ENCODE measurements around the gene ATOH8. TPM values are rescaled to one million over a fixed set of nuclear protein-coding genes. Genes with fewer than 3 reads are reported as not detected.

The ATOH8 gene, protein sequence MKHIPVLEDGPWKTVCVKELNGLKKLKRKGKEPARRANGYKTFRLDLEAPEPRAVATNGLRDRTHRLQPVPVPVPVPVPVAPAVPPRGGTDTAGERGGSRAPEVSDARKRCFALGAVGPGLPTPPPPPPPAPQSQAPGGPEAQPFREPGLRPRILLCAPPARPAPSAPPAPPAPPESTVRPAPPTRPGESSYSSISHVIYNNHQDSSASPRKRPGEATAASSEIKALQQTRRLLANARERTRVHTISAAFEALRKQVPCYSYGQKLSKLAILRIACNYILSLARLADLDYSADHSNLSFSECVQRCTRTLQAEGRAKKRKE
- total RNA-seq (10 to 100 TPM; 35.7 to 55.5 (median 45.7) TPM), polyA plus RNA-seq (57.8 TPM)
- long read RNA-seq, donor 1, transcript ATOH8-201 (3 exons, 2,438 nt): major isoform, 80 of 111 reads
- long read RNA-seq, donor 1, partial matches to known transcripts: 15 of 111 reads
- long read RNA-seq, donor 1, other reads (novel, unspliced or antisense): 16 of 111 reads
- long read RNA-seq, donor 2, transcript ATOH8-201 (3 exons, 2,438 nt): major isoform, 45 of 61 reads
- long read RNA-seq, donor 2, partial matches to known transcripts: 0 of 61 reads
- long read RNA-seq, donor 2, other reads (novel, unspliced or antisense): 16 of 61 reads
- long read RNA-seq, donor 3, transcript ATOH8-201 (3 exons, 2,438 nt): major isoform, 54 of 87 reads
- long read RNA-seq, donor 3, partial matches to known transcripts: 14 of 87 reads
- long read RNA-seq, donor 3, other reads (novel, unspliced or antisense): 19 of 87 reads
- long read RNA-seq, donor 4, transcript ATOH8-201 (3 exons, 2,438 nt): major isoform, 33 of 43 reads
- long read RNA-seq, donor 4, partial matches to known transcripts: 0 of 43 reads
- long read RNA-seq, donor 4, other reads (novel, unspliced or antisense): 10 of 43 reads

- intact Hi-C loops (cut with DNase I): loop anchor here in 2 of 4 donors (2.0 to 5.0 kb wide), 3 partner anchors 15 to 44 kb away; no protein-coding TSS in a partner anchor
- Histone ChIP-seq H3K27me3 (ENCODE audit: control insufficient read depth, insufficient read depth) (no peaks in the 10 kb centered on the region), H3K4me1 (ENCODE audit: control insufficient read depth, insufficient read depth, low read length) (peaks cover 28% of the 10 kb centered on the region), H3K9me3 (ENCODE audit: control insufficient read depth, low read length) (no peaks in the 10 kb centered on the region), H3K4me3 (ENCODE audit: low read length) (peak within 1 kb of the TSS; percentile 95), H3K27ac (ENCODE audit: low read length) (peak within 1 kb of the TSS; percentile 89)
- peak; percentile 83 to 96 (median 94) for DNase-seq
- peak; percentile 53 to 64 for ATAC-seq
- WGBS: under 1% methylated on average over 81 of the region's 81 CpGs
Measured at GRCh38 chr2:85753525-85754312, at the start of gene ATOH8. Gene ATOH8, plus strand, starts transcription at chr2:85753991. Its CDS starts 199 bp downstream, at chr2:85754190.

GRCh38 chr2:85704038-85704437 is 49.8 kb upstream of the ATOH8 start:
- no peak for DNase-seq
- intact Hi-C loops (cut with DNase I): loop anchor here in 1 of 4 donors (10.0 kb wide), 1 partner anchor 69 kb away; no protein-coding TSS in a partner anchor
- Histone ChIP-seq H3K4me1 (ENCODE audit: control insufficient read depth, insufficient read depth, low read length) (peaks cover 2% of the 10 kb centered on the region), H3K9me3 (ENCODE audit: control insufficient read depth, low read length) (no peaks in the 10 kb centered on the region), H3K4me3 (ENCODE audit: low read length) (no peak overlapping the region), H3K27me3 (ENCODE audit: control insufficient read depth, insufficient read depth) (no peaks in the 10 kb centered on the region), H3K27ac (ENCODE audit: low read length) (no peak overlapping the region)
- WGBS: 92% methylated on average over 3 of the region's 3 CpGs
- no peak for ATAC-seq

DNA sequence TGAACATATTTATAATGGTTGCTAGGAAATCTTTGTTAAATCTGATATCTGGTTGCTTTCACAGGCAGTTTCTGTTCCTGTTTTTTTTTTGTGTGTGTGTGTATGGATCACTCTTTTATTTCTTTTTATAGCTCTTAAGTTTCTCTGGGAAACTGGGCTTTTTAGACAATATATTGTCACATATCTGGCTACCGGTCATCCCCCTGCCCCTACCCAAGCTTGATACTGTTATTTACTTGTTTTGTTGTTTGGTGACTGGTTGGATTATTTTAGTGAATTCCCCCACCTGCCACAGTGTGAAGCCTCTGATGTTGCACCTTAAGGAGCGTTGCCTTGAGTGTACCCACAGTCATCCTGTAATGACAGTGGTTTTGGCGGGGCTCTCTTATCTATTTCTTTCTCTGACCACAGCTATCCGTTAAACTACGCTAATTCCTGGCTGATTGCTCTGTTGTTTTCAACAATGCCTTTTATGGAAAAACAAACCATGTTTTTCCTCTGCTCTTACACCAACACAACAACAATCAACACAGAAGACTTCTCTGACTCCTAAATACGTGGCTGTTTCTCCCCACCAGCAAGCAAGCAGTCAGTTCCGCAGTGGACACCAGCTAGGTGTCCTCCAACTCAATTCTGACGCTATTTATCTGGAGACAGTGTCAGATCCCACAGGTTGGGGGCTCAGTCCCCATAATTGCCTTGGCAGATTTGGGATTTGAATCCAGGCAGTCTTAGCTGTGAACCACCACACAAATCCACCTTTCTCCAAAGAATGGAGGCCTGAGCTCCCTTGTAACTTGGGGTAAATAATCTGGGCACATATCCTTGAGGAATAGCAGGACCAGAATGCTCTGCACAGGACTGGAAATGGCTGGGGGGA is 48.8 kb upstream of the ATOH8 start:
- Histone ChIP-seq H3K27me3 (ENCODE audit: control insufficient read depth, insufficient read depth) (no peaks in the 10 kb centered on the region), H3K4me3 (ENCODE audit: low read length) (no peak overlapping the region), H3K27ac (ENCODE audit: low read length) (peak overlapping the region; percentile 49), H3K9me3 (ENCODE audit: control insufficient read depth, low read length) (no peaks in the 10 kb centered on the region), H3K4me1 (ENCODE audit: control insufficient read depth, insufficient read depth, low read length) (peaks cover 9% of the 10 kb centered on the region)
- intact Hi-C loops (cut with DNase I): loop anchor here in 3 of 4 donors (5.0 to 10.0 kb wide), 3 partner anchors 58 to 70 kb away; no protein-coding TSS in a partner anchor
- ATAC-seq (no peak), DNase-seq (no peak)
- 77% methylated on average over 8 of the region's 8 CpGs for WGBS

DNA sequence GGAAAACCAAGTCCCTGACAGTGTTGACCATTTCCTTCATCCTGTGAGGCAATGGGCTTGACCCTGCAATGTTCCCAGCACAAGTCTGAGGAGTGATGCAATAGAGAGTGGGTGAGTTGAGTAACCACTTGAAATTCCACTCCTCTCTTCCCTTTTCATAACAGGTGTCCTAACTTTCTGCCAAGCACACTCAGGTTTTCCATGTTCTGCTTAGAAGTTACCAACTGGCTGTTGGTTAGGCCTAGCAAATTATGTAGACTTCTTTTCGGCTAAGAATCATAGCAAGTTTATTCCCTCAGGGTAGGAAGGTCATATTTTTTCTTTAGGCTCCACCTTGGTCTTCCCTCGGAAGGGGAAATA is 48.1 kb upstream of the ATOH8 start:
- DNase-seq (peak in 2 of 3 donors; percentile 42 to 56), ATAC-seq (peak; percentile 73 to 85)
- intact Hi-C loops (cut with DNase I): loop anchor here in 3 of 4 donors (5.0 to 10.0 kb wide), 3 partner anchors 58 to 71 kb away; no protein-coding TSS in a partner anchor
- Histone ChIP-seq H3K27me3 (ENCODE audit: control insufficient read depth, insufficient read depth) (no peaks in the 10 kb centered on the region), H3K27ac (ENCODE audit: low read length) (no peak overlapping the region), H3K4me3 (ENCODE audit: low read length) (no peak overlapping the region), H3K9me3 (ENCODE audit: control insufficient read depth, low read length) (no peaks in the 10 kb centered on the region), H3K4me1 (ENCODE audit: control insufficient read depth, insufficient read depth, low read length) (peaks cover 15% of the 10 kb centered on the region)
- WGBS: 75% methylated on average over 2 of the region's 2 CpGs

- ATAC-seq (no peak), DNase-seq (peak in 1 of 3 donors; percentile 42)
- Histone ChIP-seq H3K27ac (ENCODE audit: low read length) (peak overlapping the region; percentile 2), H3K9me3 (ENCODE audit: control insufficient read depth, low read length) (no peaks in the 10 kb centered on the region), H3K4me1 (ENCODE audit: control insufficient read depth, insufficient read depth, low read length) (peaks cover 18% of the 10 kb centered on the region), H3K27me3 (ENCODE audit: control insufficient read depth, insufficient read depth) (no peaks in the 10 kb centered on the region), H3K4me3 (ENCODE audit: low read length) (no peak overlapping the region)
- intact Hi-C loops (cut with DNase I): loop anchor here in 3 of 4 donors (5.0 to 10.0 kb wide), 3 partner anchors 59 to 71 kb away; no protein-coding TSS in a partner anchor
- 85% methylated on average over 6 of the region's 6 CpGs for WGBS
Measured at GRCh38 chr2:85706063-85706462, 47.7 kb upstream of the ATOH8 start.

DNA sequence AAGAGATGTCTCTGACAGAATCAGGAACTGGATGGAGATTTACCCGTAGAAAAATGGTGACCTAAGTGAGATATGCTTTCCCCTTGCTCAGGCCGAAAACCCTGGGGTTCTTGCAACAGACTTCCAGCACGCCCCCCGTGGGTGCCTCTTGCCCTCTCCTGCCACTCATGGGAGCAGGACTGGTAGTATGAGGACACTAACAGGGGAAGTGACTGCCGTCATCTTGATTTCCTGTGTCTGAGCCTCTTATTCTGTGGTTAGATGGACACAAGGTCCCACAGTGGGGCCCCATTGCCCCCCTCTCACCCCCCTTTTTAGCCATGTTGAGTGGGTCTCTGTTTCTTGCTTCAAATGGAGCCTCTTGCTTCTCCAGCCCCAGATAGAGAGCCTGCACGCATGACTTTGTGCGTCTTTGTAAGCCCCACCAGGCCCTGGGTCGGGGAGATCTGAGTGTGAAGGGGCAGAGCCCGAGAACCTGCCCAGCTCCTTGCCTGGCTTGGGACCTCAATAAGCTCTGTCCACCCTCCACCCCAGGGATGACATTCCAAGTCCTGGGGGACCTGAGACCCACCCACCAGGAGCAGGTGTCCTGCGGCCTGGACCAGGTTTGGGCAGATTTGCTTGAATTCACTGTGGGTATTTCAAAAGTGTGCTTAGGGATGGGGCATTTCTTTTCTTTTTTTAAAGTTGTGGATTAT is 47.0 kb upstream of the ATOH8 start:
- H3K27ac ChIP-seq (ENCODE audit: low read length): peak overlapping the region; percentile 32
- no peaks in the 10 kb centered on the region for H3K9me3 ChIP-seq (ENCODE audit: control insufficient read depth, low read length)
- H3K4me1 ChIP-seq (ENCODE audit: control insufficient read depth, insufficient read depth, low read length): peaks cover 19% of the 10 kb centered on the region
- H3K27me3 ChIP-seq (ENCODE audit: control insufficient read depth, insufficient read depth): no peaks in the 10 kb centered on the region
- peak; percentile 48 to 81 (median 81) for DNase-seq
- ATAC-seq: no peak
- intact Hi-C loops (cut with DNase I): loop anchor here in 3 of 4 donors (5.0 to 10.0 kb wide), 3 partner anchors 59 to 72 kb away; no protein-coding TSS in a partner anchor
- WGBS: 78% methylated on average over 10 of the region's 10 CpGs
- no peak overlapping the region for H3K4me3 ChIP-seq (ENCODE audit: low read length)

DNA sequence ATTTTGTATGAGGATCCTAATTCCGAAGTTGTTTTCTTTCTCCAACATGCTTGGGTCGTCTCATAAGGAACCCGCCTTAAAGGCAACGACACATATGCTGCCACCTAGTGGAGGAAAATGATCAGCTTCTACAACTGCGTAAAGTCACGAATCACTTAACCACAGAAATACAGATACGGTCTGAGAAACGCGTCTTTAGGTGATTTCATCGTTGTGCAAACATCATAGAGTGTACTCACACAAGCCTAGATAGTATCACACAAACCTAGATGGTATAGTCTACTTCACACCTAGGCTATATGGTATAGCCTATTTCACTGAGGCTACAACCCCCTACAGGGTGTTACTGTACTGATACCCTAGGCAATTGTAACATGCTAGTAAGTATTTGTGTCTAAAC is 46.5 kb upstream of the ATOH8 start:
- intact Hi-C loops (cut with DNase I): loop anchor here in 3 of 4 donors (5.0 to 10.0 kb wide), 3 partner anchors 60 to 73 kb away; no protein-coding TSS in a partner anchor
- under 1% methylated on average over 10 of the region's 10 CpGs for whole genome bisulfite sequencing
- peak in 1 of 2 donors; percentile 38 for ATAC-seq
- no peaks in the 10 kb centered on the region for H3K27me3 ChIP-seq (ENCODE audit: control insufficient read depth, insufficient read depth)
- peak in 1 of 3 donors; percentile 20 for DNase-seq
- no peak overlapping the region for H3K4me3 ChIP-seq (ENCODE audit: low read length)
- H3K9me3 ChIP-seq (ENCODE audit: control insufficient read depth, low read length): no peaks in the 10 kb centered on the region
- no peak overlapping the region for H3K27ac ChIP-seq (ENCODE audit: low read length)
- peaks cover 21% of the 10 kb centered on the region for H3K4me1 ChIP-seq (ENCODE audit: control insufficient read depth, insufficient read depth, low read length)

GRCh38 chr2:85708641-85709040 is 45.1 kb upstream of the ATOH8 start:
- no peak for ATAC-seq
- H3K4me1 ChIP-seq (ENCODE audit: control insufficient read depth, insufficient read depth, low read length): peaks cover 27% of the 10 kb centered on the region
- 56% methylated on average over 1 of the region's 1 CpG for WGBS

GRCh38 chr2:85709401-85709811 is 44.4 kb upstream of the ATOH8 start:
- DNase-seq: no peak
- H3K4me3 ChIP-seq (ENCODE audit: low read length): no peak overlapping the region
- ATAC-seq: no peak
- H3K27ac ChIP-seq (ENCODE audit: low read length): peak overlapping the region; percentile 95
- intact Hi-C loops (cut with DNase I): loop anchor here in 3 of 4 donors (5.0 to 10.0 kb wide), 3 partner anchors 62 to 75 kb away; no protein-coding TSS in a partner anchor
- 45% methylated on average over 4 of the region's 4 CpGs for WGBS
- H3K27me3 ChIP-seq (ENCODE audit: control insufficient read depth, insufficient read depth): no peaks in the 10 kb centered on the region
- H3K9me3 ChIP-seq (ENCODE audit: control insufficient read depth, low read length): no peaks in the 10 kb centered on the region
- peaks cover 31% of the 10 kb centered on the region for H3K4me1 ChIP-seq (ENCODE audit: control insufficient read depth, insufficient read depth, low read length)

More at GRCh38 chr2:85708641-85709040, 45.1 kb upstream of the ATOH8 start:
- no peaks in the 10 kb centered on the region for H3K27me3 ChIP-seq (ENCODE audit: control insufficient read depth, insufficient read depth)
- no peak overlapping the region for H3K27ac ChIP-seq (ENCODE audit: low read length)
- intact Hi-C loops (cut with DNase I): loop anchor here in 3 of 4 donors (5.0 to 10.0 kb wide), 3 partner anchors 61 to 74 kb away; no protein-coding TSS in a partner anchor
- no peak overlapping the region for H3K4me3 ChIP-seq (ENCODE audit: low read length)
- no peaks in the 10 kb centered on the region for H3K9me3 ChIP-seq (ENCODE audit: control insufficient read depth, low read length)
- DNase-seq: no peak
